ENCODE measurements around the gene ERCC2.

ERCC2 gene

GRCh38 chr19:45352471-45352870, 17.9 kb downstream of the ERCC2 start:
- Mint-ChIP-seq H3K4me3 (no peak overlapping the region), H3K27ac (no peak overlapping the region), H3K9me3 (no peaks in the 10 kb centered on the region), H3K4me1 (peaks cover 4% of the 10 kb centered on the region), H3K36me3 (peaks cover 13% of the 10 kb centered on the region)
- DNase-seq (ENCODE audit: low spot score in 2 of 2) = no peak
- no peak for ATAC-seq

DNA sequence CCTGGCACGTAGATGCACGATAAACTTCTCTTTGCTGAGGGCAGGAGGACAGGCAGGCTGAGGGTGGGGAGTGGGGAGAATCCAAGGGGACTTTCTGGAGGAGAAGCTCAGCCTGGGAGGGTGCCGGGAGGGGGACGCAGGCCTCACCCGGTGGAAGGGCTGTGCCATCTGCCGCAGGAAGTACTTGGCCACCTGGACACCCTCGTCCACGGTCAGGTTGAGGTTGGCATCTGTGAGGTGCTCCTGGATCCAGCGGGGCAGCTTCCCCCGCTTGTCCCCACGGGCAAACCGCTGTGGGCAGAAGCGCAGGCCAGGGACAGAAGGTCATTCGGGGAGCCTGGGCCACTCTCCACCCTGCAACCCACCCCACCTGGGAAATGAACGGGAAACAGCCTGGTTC, 18.3 kb downstream of the ERCC2 start:
- no peaks in the 10 kb centered on the region for H3K9me3 Mint-ChIP-seq
- peaks cover 4% of the 10 kb centered on the region for H3K4me1 Mint-ChIP-seq
- H3K27ac Mint-ChIP-seq = no peak overlapping the region
- no peak for DNase-seq (ENCODE audit: low spot score in 2 of 2)
- H3K4me3 Mint-ChIP-seq = no peak overlapping the region
- no peak for ATAC-seq
- peaks cover 12% of the 10 kb centered on the region for H3K36me3 Mint-ChIP-seq

DNA sequence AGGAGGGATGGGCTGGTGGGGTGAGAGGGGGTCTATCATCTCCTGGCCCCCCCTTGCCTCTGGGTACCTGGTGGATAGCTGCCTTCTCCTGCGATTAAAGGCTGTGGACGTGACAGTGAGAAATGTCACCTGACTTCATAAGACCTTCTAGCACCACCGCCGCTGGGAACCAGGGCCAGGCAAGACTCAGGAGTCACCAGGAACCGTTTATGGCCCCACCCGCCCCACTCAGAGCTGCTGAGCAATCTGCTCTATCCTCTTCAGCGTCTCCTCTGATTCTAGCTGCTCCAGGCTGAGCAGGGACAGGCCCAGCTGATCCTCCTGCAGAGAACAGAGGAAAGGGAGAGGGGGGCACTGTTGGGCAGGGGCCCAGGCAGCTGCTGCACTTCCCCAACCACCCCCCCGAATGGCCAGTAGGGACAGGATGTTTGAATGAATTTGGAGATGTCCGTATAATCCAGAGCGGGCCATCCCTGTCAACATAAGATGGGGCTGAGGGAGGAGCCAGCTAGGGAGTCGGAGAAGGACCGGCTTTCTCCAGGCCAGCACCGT, 18.9 kb downstream of the ERCC2 start:
- no peak overlapping the region for H3K27ac Mint-ChIP-seq
- no peaks in the 10 kb centered on the region for H3K9me3 Mint-ChIP-seq

GRCh38 chr19:45350477-45351058, 19.8 kb downstream of the ERCC2 start:
- Mint-ChIP-seq H3K27ac (no peak overlapping the region), H3K36me3 (peaks cover 6% of the 10 kb centered on the region), H3K4me3 (no peak overlapping the region), H3K4me1 (peaks cover 4% of the 10 kb centered on the region), H3K9me3 (no peaks in the 10 kb centered on the region)
- DNase-seq (ENCODE audit: low spot score in 2 of 2) (no peak), ATAC-seq (no peak)

More for the DNA sequence above, 18.9 kb downstream of the ERCC2 start:
- H3K4me1 Mint-ChIP-seq = peaks cover 4% of the 10 kb centered on the region
- ATAC-seq (no peak), DNase-seq (ENCODE audit: low spot score in 2 of 2) (no peak)
- peaks cover 12% of the 10 kb centered on the region for H3K36me3 Mint-ChIP-seq
- no peak overlapping the region for H3K4me3 Mint-ChIP-seq

DNA sequence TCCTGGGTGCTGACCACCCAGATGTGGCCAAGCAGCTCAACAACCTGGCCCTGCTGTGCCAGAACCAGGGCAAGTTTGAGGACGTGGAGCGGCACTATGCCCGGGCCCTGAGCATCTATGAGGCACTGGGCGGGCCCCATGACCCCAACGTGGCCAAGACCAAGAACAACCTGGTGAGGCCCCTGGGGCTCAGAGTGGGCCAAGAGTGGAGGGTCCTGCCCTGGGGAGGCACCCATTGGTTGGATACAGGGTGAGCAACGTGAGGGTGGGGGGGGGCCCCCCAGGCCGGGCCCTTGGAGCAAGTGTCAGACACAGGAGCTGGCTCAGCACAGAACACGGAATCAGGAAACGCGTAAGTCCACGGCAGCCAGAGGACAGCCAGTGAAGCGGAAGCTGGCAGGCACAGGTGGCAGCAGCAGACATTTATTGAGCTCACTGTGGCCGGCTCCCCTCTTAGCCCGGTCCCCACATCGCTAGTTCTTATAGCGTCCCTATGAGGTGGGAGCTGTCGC, 20.9 kb downstream of the ERCC2 start:
- no peak for DNase-seq (ENCODE audit: low spot score in 2 of 2)
- ATAC-seq = no peak
- Mint-ChIP-seq H3K4me1 (peaks cover 4% of the 10 kb centered on the region), H3K4me3 (no peak overlapping the region), H3K9me3 (no peaks in the 10 kb centered on the region), H3K27ac (no peak overlapping the region), H3K36me3 (peaks cover 6% of the 10 kb centered on the region)

- Mint-ChIP-seq H3K36me3 (peaks cover 6% of the 10 kb centered on the region), H3K4me3 (no peak overlapping the region), H3K27ac (no peak overlapping the region), H3K4me1 (peaks cover 4% of the 10 kb centered on the region), H3K9me3 (no peaks in the 10 kb centered on the region)
- no peak for ATAC-seq
- DNase-seq (ENCODE audit: low spot score in 2 of 2) = no peak
Observed at GRCh38 chr19:45349126-45349415, 21.3 kb downstream of the ERCC2 start.

GRCh38 chr19:45348367-45349125, 21.8 kb downstream of the ERCC2 start:
- H3K9me3 Mint-ChIP-seq = no peaks in the 10 kb centered on the region
- H3K27ac Mint-ChIP-seq = no peak overlapping the region
- H3K4me3 Mint-ChIP-seq = no peak overlapping the region
- peaks cover 6% of the 10 kb centered on the region for H3K36me3 Mint-ChIP-seq
- peaks cover 4% of the 10 kb centered on the region for H3K4me1 Mint-ChIP-seq
- DNase-seq (ENCODE audit: low spot score in 2 of 2) = no peak
- no peak for ATAC-seq

DNA sequence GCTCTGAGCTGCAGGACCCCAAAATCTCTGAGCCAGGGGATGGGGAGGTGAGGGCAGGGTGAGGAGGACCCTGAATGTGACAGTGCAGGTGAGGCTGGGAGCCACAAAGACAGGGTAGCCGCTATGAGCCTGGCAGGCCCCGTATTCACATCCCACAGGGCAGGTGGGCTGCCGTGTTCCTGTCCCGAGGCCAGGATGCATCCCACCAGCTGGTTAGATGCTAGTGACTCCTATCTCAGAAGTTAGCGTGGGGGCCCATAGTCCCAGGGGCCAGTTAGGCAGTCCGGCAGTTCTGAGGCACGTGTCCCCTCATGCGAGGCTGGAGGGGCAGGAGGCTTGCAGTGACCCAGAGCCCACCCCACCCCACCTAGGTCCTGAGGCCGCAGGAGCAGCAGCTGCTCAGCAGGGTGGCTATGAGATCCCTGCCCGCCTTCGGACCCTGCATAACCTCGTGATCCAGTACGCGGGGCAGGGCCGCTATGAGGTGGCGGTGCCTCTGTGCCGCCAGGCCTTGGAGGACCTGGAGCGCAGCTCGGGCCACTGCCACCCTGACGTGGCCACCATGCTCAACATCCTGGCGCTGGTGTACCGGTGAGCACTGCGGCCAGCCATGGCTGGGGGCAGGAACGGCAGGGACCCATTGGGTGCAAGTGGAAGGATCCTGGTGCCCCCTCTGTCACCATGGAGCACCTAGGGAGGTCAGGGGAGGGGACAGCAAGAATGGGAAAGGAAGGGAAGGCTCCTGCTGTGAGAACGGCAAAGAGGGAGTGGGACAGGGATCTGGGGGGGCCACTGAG, 22.6 kb downstream of the ERCC2 start:
- Mint-ChIP-seq H3K27ac (no peak overlapping the region), H3K36me3 (peaks cover 6% of the 10 kb centered on the region), H3K4me3 (no peak overlapping the region), H3K4me1 (peaks cover 4% of the 10 kb centered on the region), H3K9me3 (no peaks in the 10 kb centered on the region)
- DNase-seq (ENCODE audit: low spot score in 2 of 2) = no peak
- no peak for ATAC-seq

DNA sequence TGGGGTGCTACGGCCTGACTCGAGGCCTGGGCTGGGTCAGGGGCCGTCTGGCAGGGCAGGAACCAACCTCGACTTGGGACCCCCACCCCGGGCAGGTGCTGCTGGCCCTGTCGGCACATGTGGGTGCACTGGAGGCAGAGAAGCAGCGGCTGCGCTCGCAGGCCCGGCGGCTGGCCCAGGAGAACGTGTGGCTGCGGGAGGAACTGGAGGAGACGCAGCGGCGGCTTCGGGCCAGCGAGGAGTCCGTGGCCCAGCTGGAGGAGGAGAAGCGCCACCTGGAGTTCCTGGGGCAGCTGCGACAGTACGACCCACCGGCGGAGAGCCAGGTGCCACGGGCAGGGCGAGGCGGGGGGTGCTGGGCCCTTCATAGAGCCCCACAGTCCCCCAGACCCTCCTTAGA, 23.9 kb downstream of the ERCC2 start:
- ATAC-seq = no peak
- DNase-seq (ENCODE audit: low spot score in 2 of 2) = no peak
- peaks cover 4% of the 10 kb centered on the region for H3K4me1 Mint-ChIP-seq
- peaks cover 6% of the 10 kb centered on the region for H3K36me3 Mint-ChIP-seq
- no peak overlapping the region for H3K27ac Mint-ChIP-seq
- no peaks in the 10 kb centered on the region for H3K9me3 Mint-ChIP-seq
- H3K4me3 Mint-ChIP-seq = no peak overlapping the region

- Mint-ChIP-seq H3K9me3 (no peaks in the 10 kb centered on the region), H3K36me3 (no peaks in the 10 kb centered on the region), H3K4me1 (peaks cover 4% of the 10 kb centered on the region), H3K27ac (no peak overlapping the region), H3K4me3 (no peak overlapping the region)
- DNase-seq (ENCODE audit: low spot score in 2 of 2) (no peak), ATAC-seq (no peak)
Observed at GRCh38 chr19:45345506-45345860, 24.9 kb downstream of the ERCC2 start.

DNA sequence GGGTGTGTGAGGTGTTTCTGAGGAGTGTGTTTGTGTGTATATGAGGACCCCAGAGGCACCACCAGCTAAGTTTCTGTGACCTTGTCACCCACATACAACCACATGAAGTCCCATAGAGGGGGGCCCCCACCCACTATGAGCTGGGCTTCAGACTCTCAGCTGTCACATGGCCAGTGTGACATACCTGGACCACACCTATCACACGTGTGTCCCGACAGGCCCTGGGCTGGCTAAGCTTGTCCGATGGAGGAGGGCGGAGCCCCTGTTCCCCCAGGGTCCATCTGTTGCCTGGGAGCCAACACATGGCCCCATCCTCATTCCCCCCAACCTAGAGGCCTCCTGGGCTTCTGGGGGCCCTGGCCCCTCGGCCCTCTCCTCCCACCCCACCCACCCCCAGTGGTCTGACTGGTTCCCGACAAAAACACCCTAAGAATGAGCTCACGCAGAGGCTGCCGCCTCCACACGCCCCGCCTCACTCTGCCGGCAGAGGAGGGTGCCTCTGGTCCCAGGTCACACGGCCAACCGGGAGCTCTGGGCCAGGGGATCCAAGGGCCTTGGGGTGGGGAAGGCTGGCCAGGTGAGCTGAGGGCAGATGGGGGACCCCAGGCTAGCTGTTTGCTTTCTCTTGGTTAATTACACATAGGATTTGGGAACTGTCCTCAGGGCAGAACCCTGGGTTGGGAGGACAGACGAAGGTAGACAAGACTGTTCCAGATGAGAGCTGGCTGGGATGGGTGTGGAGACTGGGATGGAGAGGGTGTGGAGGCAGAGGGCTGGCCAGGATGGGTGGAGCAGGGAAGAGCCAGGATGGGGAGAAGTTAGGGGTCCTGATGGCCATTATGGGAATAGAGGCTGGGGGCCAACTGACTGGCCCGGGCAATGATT, 25.5 kb downstream of the ERCC2 start:
- Mint-ChIP-seq H3K9me3 (no peaks in the 10 kb centered on the region), H3K36me3 (peaks cover 5% of the 10 kb centered on the region), H3K27ac (no peak overlapping the region), H3K4me3 (no peak overlapping the region), H3K4me1 (peaks cover 10% of the 10 kb centered on the region)
- DNase-seq (ENCODE audit: low spot score in 2 of 2) (no peak), ATAC-seq (no peak)

DNA sequence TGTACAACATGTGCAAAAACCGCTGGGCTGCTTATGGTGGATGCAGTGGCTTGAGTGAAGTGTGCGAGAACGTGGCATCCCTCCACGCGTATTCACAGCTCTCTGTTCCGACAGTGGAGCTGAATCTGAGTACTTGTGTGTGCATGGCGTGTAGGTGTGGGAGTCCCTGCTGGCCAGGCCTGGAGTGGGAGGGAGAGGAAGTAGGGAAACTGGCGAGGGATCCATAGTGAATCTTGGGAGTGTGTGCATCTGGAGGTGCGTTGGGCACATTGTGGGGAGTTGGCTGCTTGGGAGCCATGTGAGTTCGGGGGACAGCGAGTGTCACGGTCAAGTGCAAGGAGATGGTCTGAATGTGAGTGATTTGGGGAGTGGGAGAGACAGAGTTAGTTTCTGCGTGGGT, 27.5 kb downstream of the ERCC2 start:
- Mint-ChIP-seq H3K27ac (no peak overlapping the region), H3K9me3 (no peaks in the 10 kb centered on the region), H3K36me3 (peaks cover 5% of the 10 kb centered on the region), H3K4me1 (peaks cover 7% of the 10 kb centered on the region), H3K4me3 (no peak overlapping the region)
- no peak for ATAC-seq
- no peak for DNase-seq (ENCODE audit: low spot score in 2 of 2)

- H3K36me3 Mint-ChIP-seq = peaks cover 5% of the 10 kb centered on the region
- peaks cover 6% of the 10 kb centered on the region for H3K4me1 Mint-ChIP-seq
- DNase-seq (ENCODE audit: low spot score in 2 of 2) (no peak), ATAC-seq (no peak)
- no peaks in the 10 kb centered on the region for H3K9me3 Mint-ChIP-seq
- no peak overlapping the region for H3K4me3 Mint-ChIP-seq
- no peak overlapping the region for H3K27ac Mint-ChIP-seq
Observed at GRCh38 chr19:45340899-45341453, 29.4 kb downstream of the ERCC2 start.

DNA sequence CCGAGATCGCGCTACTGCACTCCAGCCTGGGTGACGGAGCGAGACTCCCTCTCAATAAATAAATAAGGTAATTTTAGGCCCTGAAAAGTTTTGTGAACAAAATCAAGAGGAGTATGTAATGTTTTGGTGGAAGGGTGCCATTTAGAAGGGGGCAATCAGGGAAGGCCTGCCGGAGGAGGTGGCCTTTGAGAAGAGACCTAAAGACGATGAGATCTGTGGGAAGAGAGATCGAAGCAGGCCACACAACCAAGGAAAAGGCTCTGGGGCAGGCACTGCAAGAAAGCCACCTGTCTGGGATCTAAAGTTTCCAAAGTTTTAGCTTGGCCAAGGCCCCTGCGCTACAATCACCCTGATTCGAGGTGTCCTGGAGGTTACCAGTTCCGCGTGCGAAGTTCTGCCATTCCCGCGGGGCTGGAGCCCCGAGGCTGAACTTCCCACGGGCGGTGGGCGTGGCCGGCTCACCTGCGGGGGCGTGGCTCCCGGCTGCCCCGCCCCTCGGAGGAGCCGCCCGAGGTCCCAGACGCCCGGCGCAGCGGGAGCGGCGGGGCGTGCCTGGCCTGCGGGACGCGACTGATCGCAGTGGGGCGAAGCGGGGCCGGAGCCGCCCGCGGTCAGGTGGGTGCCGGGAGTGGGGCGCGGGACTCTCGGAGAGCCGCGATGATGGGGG, 30.0 kb downstream of the ERCC2 start, which contains the start of gene KLC3:
Gene KLC3 (plus strand): TSS at position 519 of the 667 bp plus-strand sequence. CDS start 4,792 bp downstream, outside the sequence.
- Mint-ChIP-seq H3K9me3 (no peaks in the 10 kb centered on the region), H3K4me1 (peaks cover 6% of the 10 kb centered on the region), H3K36me3 (peaks cover 5% of the 10 kb centered on the region), H3K27ac (no peak within 1 kb of the TSS), H3K4me3 (peak within 1 kb of the TSS; percentile 42)
- ATAC-seq (peak; percentile 4), DNase-seq (ENCODE audit: low spot score in 2 of 2) (peak in 1 of 2 donors; percentile 54)

Data from stimulated activated effector memory CD8-positive, alpha-beta T cell treated with anti-CD3 and anti-CD28 coated beads, Interleukin-12 subunit alpha, Interleukin-12 subunit beta, amount 100 ng/mL, for 72 hours (primary cell).